Testis (tissue), 3 donors: ENCODE data around the gene RTN4RL1. TPM values are rescaled to one million over a fixed set of nuclear protein-coding genes. Genes with fewer than 3 reads are reported as not detected.

Source experiments
- DNase-seq: peaks from one replicate; pipeline ENCODE4 v3.0.0-alpha.2; 2019
- H3K27ac ChIP-seq, 2 donors: fragments of 200-600 bp; sonication (generic); one replicate each; pipeline ENCODE4 v1.5.1; 2019
- H3K27me3 ChIP-seq: fragments of 200-600 bp; sonication (generic); one replicate; pipeline ENCODE4 v1.5.1; 2019
- H3K36me3 ChIP-seq: fragments of 200-600 bp; sonication (generic); one replicate; pipeline ENCODE4 v1.5.1; 2017; ENCODE audit warnings: low read depth; ENCODE audit errors: missing control alignments
- H3K4me1 ChIP-seq: fragments of 200-600 bp; sonication (generic); one replicate; pipeline ENCODE4 v1.5.1; 2019
- H3K4me3 ChIP-seq, 2 donors: fragments of 200-600 bp; sonication (generic); one replicate each; pipeline ENCODE4 v1.5.1; 2017 to 2019
- H3K9me3 ChIP-seq: fragments of 200-600 bp; sonication (generic); one replicate; pipeline ENCODE4 v1.5.1; 2017
- CTCF ChIP-seq, 3 experiments: fragments of 450-650 bp in 2 of 3; fragments of 200-600 bp in 1 of 3; sonication (generic) in 1 of 3; IDR thresholded peaks; one replicate each; pipeline ENCODE4 v1.5.1; 2016 to 2019; ENCODE audit warnings: antibody characterized with exemption in 3 of 3, mild to moderate bottlenecking in 2 of 3, moderate library complexity in 1 of 3
- POLR2A ChIP-seq: fragments of 450-650 bp; IDR thresholded peaks from one replicate; pipeline ENCODE4 v1.6.1; 2017; ENCODE audit warnings: antibody characterized with exemption, mild to moderate bottlenecking, moderate library complexity
- WGBS, 2 donors: methylation state at CpG; one replicate each; pipeline ENCODE4 v1.1.5; 2018; 5-methylcytosine and 5-hydroxymethylcytosine counted together
- intact Hi-C: fragments of 100-400 bp; cut with DNase I; formaldehyde crosslinking; loops from one replicate; pipeline ENCODE4 v1.15.1; 2023; ENCODE audit warnings: low total_unique reads
- polyA plus RNA-seq: library from polyadenylated mRNA; stranded (reverse); fragments of 350-450 nt; fragmentation: Illumina TruSeq; extraction: RNeasy Lipid Tissue Mini Kit (QIAGEN cat#74804); gene quantifications from one replicate; pipeline ENCODE4 v1.2.3, GENCODE V29; 2014; ENCODE audit warnings: low read depth, low replicate concordance; ENCODE audit not compliant: insufficient read depth
- total RNA-seq, 2 donors: library from RNA; depleted of rRNA; stranded (reverse); fragments of >200 nt; gene quantifications; one replicate each; pipeline ENCODE4 v1.2.3, GENCODE V29; 2016

RTN4RL1 gene
- total and polyA plus RNA-seq, 3 donors from 2014 or later: 1.7 to 1.8 (median 1.8) TPM

GRCh38 chr17:1931844-1932579 lies 93.1 kb downstream of the RTN4RL1 start:
- Histone ChIP-seq H3K27me3 (no peaks in the 10 kb centered on the region), H3K27ac (no peak overlapping the region), H3K4me3 (no peak overlapping the region), H3K4me1 (no peaks in the 10 kb centered on the region), H3K9me3 (no peaks in the 10 kb centered on the region), H3K36me3 (no peaks in the 10 kb centered on the region)
- peak; percentile 40 for DNase-seq
- no peak for TF ChIP-seq POLR2A
- TF ChIP-seq CTCF (IDR thresholded peaks at IDR 0.05): no peak
- intact Hi-C loops: no loop called here
- 60 to 65% methylated on average over 20 to 27 of the region's 27 CpGs for WGBS, 2 donors

GRCh38 chr17:1930337-1930645 lies 94.8 kb downstream of the RTN4RL1 start:
- no peaks in the 10 kb centered on the region for H3K4me1 ChIP-seq
- TF ChIP-seq CTCF (IDR thresholded peaks at IDR 0.05) (no peak), POLR2A (no peak)
- intact Hi-C loops: no loop called here
- no peak overlapping the region for H3K4me3 ChIP-seq
- H3K27ac ChIP-seq: no peak overlapping the region
- no peak for DNase-seq
- H3K36me3 ChIP-seq: no peaks in the 10 kb centered on the region
- H3K9me3 ChIP-seq: no peaks in the 10 kb centered on the region
- whole genome bisulfite sequencing, 2 donors: 59 to 73% methylated on average over 6 to 8 of the region's 8 CpGs
- no peaks in the 10 kb centered on the region for H3K27me3 ChIP-seq

GRCh38 chr17:1928976-1929375 lies 96.2 kb downstream of the RTN4RL1 start:
- H3K9me3 ChIP-seq: no peaks in the 10 kb centered on the region
- DNase-seq: no peak
- H3K27me3 ChIP-seq: no peaks in the 10 kb centered on the region
- WGBS, 2 donors: 65 to 79% methylated on average over 12 of the region's 12 CpGs
- no peaks in the 10 kb centered on the region for H3K36me3 ChIP-seq
- intact Hi-C loops: no loop called here
- H3K4me3 ChIP-seq: no peak overlapping the region
- TF ChIP-seq POLR2A (no peak), CTCF (IDR thresholded peaks at IDR 0.05) (no peak)
- no peak overlapping the region for H3K27ac ChIP-seq
- H3K4me1 ChIP-seq: no peaks in the 10 kb centered on the region

GRCh38 chr17:1920948-1921351 lies 104.2 kb downstream of the RTN4RL1 start:
- Histone ChIP-seq H3K27me3 (no peaks in the 10 kb centered on the region), H3K27ac (no peak overlapping the region), H3K4me3 (no peak overlapping the region), H3K9me3 (no peaks in the 10 kb centered on the region), H3K4me1 (no peaks in the 10 kb centered on the region), H3K36me3 (no peaks in the 10 kb centered on the region)
- no peak for DNase-seq
- intact Hi-C loops: no loop called here
- 84 to 91% methylated on average over 19 of the region's 19 CpGs for WGBS, 2 donors
- TF ChIP-seq CTCF (IDR thresholded peaks at IDR 0.05): no peak
- no peak for TF ChIP-seq POLR2A

- no peak overlapping the region for H3K27ac ChIP-seq
- intact Hi-C loops: no loop called here
- DNase-seq: no peak
- no peaks in the 10 kb centered on the region for H3K9me3 ChIP-seq
- H3K27me3 ChIP-seq: no peaks in the 10 kb centered on the region
- no peaks in the 10 kb centered on the region for H3K36me3 ChIP-seq
- H3K4me3 ChIP-seq: no peak overlapping the region
- 77 to 81% methylated on average over 13 of the region's 13 CpGs for WGBS, 2 donors
- no peaks in the 10 kb centered on the region for H3K4me1 ChIP-seq
- no peak for TF ChIP-seq CTCF (IDR thresholded peaks at IDR 0.05)
- TF ChIP-seq POLR2A: no peak
Measured at GRCh38 chr17:1919201-1919600, 105.9 kb downstream of the RTN4RL1 start.
